Upper lobe of left lung (tissue), 6 donors: ENCODE data around the gene SLC19A2. TPM values are rescaled to one million over a fixed set of nuclear protein-coding genes. Genes with fewer than 3 reads are reported as not detected.

Experiments
- ATAC-seq, 2 donors: fragments of 200-7000 bp; cut with Tn5 transposase; one replicate each; pipeline ENCODE4 v1.9.1; 2022; ENCODE audit warnings: mild to moderate bottlenecking in 2 of 2, moderate library complexity in 2 of 2; ENCODE audit not compliant: low FRiP score in 2 of 2
- DNase-seq, 2 donors: peaks; one replicate each; pipeline ENCODE4 v3.0.0-alpha.2; 2019 to 2020
- H3K27ac ChIP-seq, 4 donors: fragments of 200-600 bp; sonication (generic); one replicate each; pipeline ENCODE4 v1.5.1; 2016 to 2019
- H3K27me3 ChIP-seq, 4 donors: fragments of 200-600 bp; sonication (generic); one replicate each; pipeline ENCODE4 v1.5.1; 2017 to 2019
- H3K36me3 ChIP-seq, 4 donors: fragments of 200-600 bp; sonication (generic); one replicate each; pipeline ENCODE4 v1.5.1; 2016 to 2019
- H3K4me1 ChIP-seq, 4 donors: fragments of 200-600 bp; sonication (generic); one replicate each; pipeline ENCODE4 v1.5.1; 2018 to 2019
- H3K4me3 ChIP-seq, 4 donors: fragments of 200-600 bp; sonication (generic); one replicate each; pipeline ENCODE4 v1.5.1; 2017 to 2019; ENCODE audit warnings: mild to moderate bottlenecking in 2 of 4, moderate library complexity in 1 of 4
- H3K9me3 ChIP-seq, 4 donors: fragments of 200-600 bp; sonication (generic); one replicate each; pipeline ENCODE4 v1.5.1; 2018 to 2019
- EP300 ChIP-seq, 4 donors: sonication (generic); formaldehyde crosslinking; IDR thresholded peaks; one replicate each; pipeline ENCODE4 v1.5.1; 2017; ENCODE audit warnings: antibody characterized with exemption in 4 of 4, control low read depth in 2 of 4
- POLR2A ChIP-seq, 4 donors: fragments of 450-650 bp; IDR thresholded peaks; one replicate each; pipeline ENCODE4 v1.5.1; 2016 to 2017; ENCODE audit warnings: antibody characterized with exemption in 4 of 4, mild to moderate bottlenecking in 2 of 4
- POLR2AphosphoS5 ChIP-seq, 2 donors: sonication (generic); formaldehyde crosslinking; IDR thresholded peaks; one replicate each; pipeline ENCODE4 v1.5.1; 2017; ENCODE audit warnings: antibody characterized with exemption in 2 of 2
- WGBS, 2 donors: methylation state at CpG; one replicate each; pipeline ENCODE4 v1.1.5; 2017 to 2018; 5-methylcytosine and 5-hydroxymethylcytosine counted together
- total RNA-seq, 6 donors: library from RNA; depleted of rRNA in 4 of 6; stranded (reverse); fragments of >200 nt in 4 of 6; gene quantifications; one replicate each; pipeline versions ENCODE4 v1.1.0 to v1.2.1, GENCODE V29; 2016 to 2021
- TF ChIP-seq, protein P1 (sequence below), 6 experiments: fragments of 450-650 bp in 4 of 6; fragments of 200-600 bp in 2 of 6; sonication (generic) in 2 of 6; IDR thresholded peaks; one replicate each; pipeline ENCODE4 v1.5.1; 2016 to 2019; ENCODE audit warnings: antibody characterized with exemption in 6 of 6
- donor health status: DM: no; HTN: no; CAD: no; lungs with moderate emphysema.
- donor health status: DM: no; HTN: yes; CAD: no; lungs with severe emphysema.

The SLC19A2 gene
- total RNA-seq, 6 donors from 2014 or later, result 8.4 to 37.1 (median 13.6) TPM

DNA sequence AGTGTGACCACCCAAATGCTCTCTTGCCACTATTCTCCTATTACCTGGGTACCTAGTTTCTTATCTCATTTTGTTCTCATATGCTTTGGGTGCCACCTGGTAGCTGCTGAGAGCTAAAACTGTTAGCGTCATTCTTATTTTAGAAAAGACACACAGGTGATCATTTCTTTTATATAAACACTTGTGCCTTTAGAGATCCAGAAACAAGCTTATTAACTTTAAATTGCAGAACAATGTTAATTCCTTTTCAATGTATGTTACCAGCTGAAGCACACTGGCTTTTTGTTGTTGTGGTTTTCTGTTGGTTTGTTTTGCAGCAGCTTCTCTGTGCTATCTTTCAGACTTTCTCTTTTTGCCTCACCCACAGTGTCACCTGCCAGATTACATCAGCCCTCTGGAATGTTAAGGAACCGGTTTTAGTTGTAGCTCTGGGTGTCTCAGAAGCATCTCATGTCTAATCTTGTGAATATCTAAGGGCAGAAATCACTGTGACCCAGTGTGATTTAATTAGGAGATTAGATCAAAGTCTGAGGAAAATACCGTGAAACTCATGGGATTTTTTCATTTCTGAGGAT is 43.4 kb upstream of the SLC19A2 start:
- WGBS, 2 donors, result 33 to 44% methylated on average over 3 of the region's 3 CpGs
- Histone ChIP-seq H3K9me3 (no peaks in the 10 kb centered on the region), H3K27ac (peak overlapping the region; percentile 51 to 65 (median 58)), H3K36me3 (no peaks in the 10 kb centered on the region), H3K27me3 (no peaks in the 10 kb centered on the region), H3K4me3 (no peak overlapping the region), H3K4me1 (peaks cover 0 to 11% (median 2%) of the 10 kb centered on the region in 4 donors)
- peak in 1 of 2 donors; percentile 75 for DNase-seq
- peak; percentile 66 to 79 for ATAC-seq
- TF ChIP-seq POLR2A (IDR thresholded peaks at IDR 0.05) (no peak), EP300 (IDR thresholded peaks at IDR 0.05) (peak in 1 of 4 donors; percentile 58)

- Histone ChIP-seq H3K36me3 (no peaks in the 10 kb centered on the region), H3K27me3 (no peaks in the 10 kb centered on the region), H3K27ac (peak overlapping the region; percentile 51 to 65 (median 58)), H3K9me3 (no peaks in the 10 kb centered on the region), H3K4me1 (peaks cover 0 to 11% (median 2%) of the 10 kb centered on the region in 4 donors), H3K4me3 (no peak overlapping the region)
- DNase-seq (no peak), ATAC-seq (peak in 1 of 2 donors; percentile 13)
- TF ChIP-seq, protein P1, sequence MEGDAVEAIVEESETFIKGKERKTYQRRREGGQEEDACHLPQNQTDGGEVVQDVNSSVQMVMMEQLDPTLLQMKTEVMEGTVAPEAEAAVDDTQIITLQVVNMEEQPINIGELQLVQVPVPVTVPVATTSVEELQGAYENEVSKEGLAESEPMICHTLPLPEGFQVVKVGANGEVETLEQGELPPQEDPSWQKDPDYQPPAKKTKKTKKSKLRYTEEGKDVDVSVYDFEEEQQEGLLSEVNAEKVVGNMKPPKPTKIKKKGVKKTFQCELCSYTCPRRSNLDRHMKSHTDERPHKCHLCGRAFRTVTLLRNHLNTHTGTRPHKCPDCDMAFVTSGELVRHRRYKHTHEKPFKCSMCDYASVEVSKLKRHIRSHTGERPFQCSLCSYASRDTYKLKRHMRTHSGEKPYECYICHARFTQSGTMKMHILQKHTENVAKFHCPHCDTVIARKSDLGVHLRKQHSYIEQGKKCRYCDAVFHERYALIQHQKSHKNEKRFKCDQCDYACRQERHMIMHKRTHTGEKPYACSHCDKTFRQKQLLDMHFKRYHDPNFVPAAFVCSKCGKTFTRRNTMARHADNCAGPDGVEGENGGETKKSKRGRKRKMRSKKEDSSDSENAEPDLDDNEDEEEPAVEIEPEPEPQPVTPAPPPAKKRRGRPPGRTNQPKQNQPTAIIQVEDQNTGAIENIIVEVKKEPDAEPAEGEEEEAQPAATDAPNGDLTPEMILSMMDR (IDR thresholded peaks at IDR 0.05), result no peak
- TF ChIP-seq POLR2AphosphoS5 (IDR thresholded peaks at IDR 0.05) (no peak), EP300 (IDR thresholded peaks at IDR 0.05) (no peak), POLR2A (IDR thresholded peaks at IDR 0.05) (no peak)
- WGBS, 2 donors, result 42 to 46% methylated on average over 9 of the region's 9 CpGs
Measured at GRCh38 chr1:169528215-169529067, 42.7 kb upstream of the SLC19A2 start.

DNA sequence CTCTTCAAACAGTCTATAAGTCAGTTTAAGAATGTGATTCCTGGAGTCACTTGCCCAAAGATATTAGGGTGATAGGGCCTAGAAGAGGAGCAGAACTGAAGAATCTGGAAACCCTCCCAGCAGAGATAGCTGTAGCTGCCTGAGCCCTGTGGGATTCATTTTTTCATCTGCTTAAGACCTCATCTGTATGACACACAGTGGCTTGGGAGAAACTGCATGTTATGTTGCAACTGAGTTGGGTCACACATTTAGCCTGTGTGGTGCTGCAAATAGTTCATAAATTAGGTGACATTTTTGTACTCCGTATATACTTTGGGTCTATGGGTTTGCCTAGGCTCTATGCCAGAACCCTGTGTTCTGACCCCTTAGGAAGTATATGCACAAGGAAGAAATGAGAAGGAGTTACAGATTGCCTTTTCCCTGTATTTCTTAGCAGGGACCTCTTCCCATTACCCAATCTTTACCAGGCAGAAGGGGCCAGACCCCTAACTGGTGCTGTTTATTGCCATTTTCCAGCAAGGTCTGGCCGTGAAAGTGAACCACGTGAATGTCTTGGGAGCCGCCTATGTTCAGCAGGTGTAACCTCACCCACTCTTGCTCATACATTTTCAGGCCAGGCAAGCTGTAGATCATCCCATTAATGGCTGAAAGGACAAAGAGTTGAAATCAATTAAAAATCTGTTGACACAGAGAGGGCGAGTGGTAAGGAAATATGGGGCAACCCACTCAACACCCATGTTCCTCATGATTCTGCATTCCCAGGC is 41.9 kb upstream of the SLC19A2 start:
- ATAC-seq (peak in 1 of 2 donors; percentile 72), DNase-seq (no peak)
- WGBS, 2 donors, result 72 to 88% methylated on average over 5 of the region's 5 CpGs
- no peaks in the 10 kb centered on the region for H3K36me3 ChIP-seq
- no peak for TF ChIP-seq POLR2AphosphoS5 (IDR thresholded peaks at IDR 0.05)
- TF ChIP-seq, protein P1 (IDR thresholded peaks at IDR 0.05), result no peak
- TF ChIP-seq EP300 (IDR thresholded peaks at IDR 0.05), result no peak
- no peak for TF ChIP-seq POLR2A (IDR thresholded peaks at IDR 0.05)
- no peaks in the 10 kb centered on the region for H3K27me3 ChIP-seq
- peaks cover 0 to 11% (median 2%) of the 10 kb centered on the region in 4 donors for H3K4me1 ChIP-seq
- H3K4me3 ChIP-seq, result no peak overlapping the region
- no peaks in the 10 kb centered on the region for H3K9me3 ChIP-seq
- H3K27ac ChIP-seq, result no peak overlapping the region

DNA sequence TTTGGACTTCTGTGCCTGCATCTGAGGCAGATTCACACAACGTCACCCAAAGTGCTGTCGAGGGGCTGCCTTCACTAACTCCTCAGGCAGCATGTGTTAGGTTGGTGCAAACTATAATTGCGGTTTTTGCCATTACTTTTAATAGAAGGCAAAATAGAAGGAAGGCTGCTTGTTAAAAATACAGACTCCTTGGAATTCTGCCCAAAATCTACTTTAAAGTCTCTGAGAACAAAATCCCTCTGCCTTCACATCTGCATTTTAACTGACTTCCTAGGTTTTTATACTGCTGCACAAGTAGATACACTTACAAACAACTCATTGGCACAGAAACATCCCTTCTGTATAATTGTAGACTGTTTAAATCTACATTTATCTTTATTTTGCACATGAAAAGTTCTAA is 41.3 kb upstream of the SLC19A2 start:
- Histone ChIP-seq H3K9me3 (no peaks in the 10 kb centered on the region), H3K4me1 (peaks cover 0 to 11% (median 2%) of the 10 kb centered on the region in 4 donors), H3K4me3 (no peak overlapping the region), H3K36me3 (no peaks in the 10 kb centered on the region), H3K27ac (no peak overlapping the region), H3K27me3 (no peaks in the 10 kb centered on the region)
- DNase-seq (no peak), ATAC-seq (no peak)
- WGBS, 2 donors, result 81 to 88% methylated on average over 3 of the region's 3 CpGs
- TF ChIP-seq POLR2A (IDR thresholded peaks at IDR 0.05), result no peak
- no peak for TF ChIP-seq EP300 (IDR thresholded peaks at IDR 0.05)

GRCh38 chr1:169526120-169526832 is 40.5 kb upstream of the SLC19A2 start:
- DNase-seq (no peak), ATAC-seq (no peak)
- H3K4me3 ChIP-seq, result no peak overlapping the region
- H3K9me3 ChIP-seq, result no peaks in the 10 kb centered on the region
- H3K4me1 ChIP-seq, result peaks cover 0 to 11% (median 2%) of the 10 kb centered on the region in 4 donors
- TF ChIP-seq POLR2A (IDR thresholded peaks at IDR 0.05), result no peak
- TF ChIP-seq, protein P1 (IDR thresholded peaks at IDR 0.05), result no peak
- H3K27me3 ChIP-seq, result no peaks in the 10 kb centered on the region
- 85 to 87% methylated on average over 1 of the region's 1 CpG for WGBS, 2 donors
- no peak overlapping the region for H3K27ac ChIP-seq
- H3K36me3 ChIP-seq, result no peaks in the 10 kb centered on the region
